ENCODE data around the gene APOLD1.
"Not testable (repeated sequence)": the region's sequence is repeated elsewhere in the genome, so short reads cannot be mapped to it uniquely, and the experiment has no call there.

The APOLD1 gene

GRCh38 chr12:12810553-12811021 is 25.1 kb downstream of the APOLD1 start:
- no peak for DNase-seq

GRCh38 chr12:12811343-12811742 is 25.9 kb downstream of the APOLD1 start:
- DNase-seq = no peak

GRCh38 chr12:12812174-12812573 is 26.7 kb downstream of the APOLD1 start:
- DNase-seq = no peak

GRCh38 chr12:12812618-12813119 is 27.2 kb downstream of the APOLD1 start:
- DNase-seq = peak; percentile 85

- DNase-seq = peak; percentile 95
Measured at GRCh38 chr12:12813120-12814101, 28.0 kb downstream of the APOLD1 start, which contains the start of gene DDX47. Gene DDX47 (plus strand): TSS chr12:12813346. CDS start chr12:12813368, 22 bp downstream.

GRCh38 chr12:12817616-12818015 is 32.2 kb downstream of the APOLD1 start:
- DNase-seq = no peak

GRCh38 chr12:12818701-12819100 is 33.2 kb downstream of the APOLD1 start:
- DNase-seq = no peak

GRCh38 chr12:12819221-12819620 is 33.8 kb downstream of the APOLD1 start:
- no peak for DNase-seq

- DNase-seq = no peak
Measured at GRCh38 chr12:12819752-12820311, 34.4 kb downstream of the APOLD1 start.

- not testable (repeated sequence) for DNase-seq
Measured at GRCh38 chr12:12820376-12820775, 34.9 kb downstream of the APOLD1 start.

- DNase-seq = no peak
Measured at GRCh38 chr12:12821975-12822374, 36.5 kb downstream of the APOLD1 start.

- DNase-seq = no peak
Measured at GRCh38 chr12:12822886-12823285, 37.4 kb downstream of the APOLD1 start.

- no peak for DNase-seq
Measured at GRCh38 chr12:12823300-12823699, 37.8 kb downstream of the APOLD1 start.

- DNase-seq = no peak
Measured at GRCh38 chr12:12823811-12824210, 38.4 kb downstream of the APOLD1 start.

GRCh38 chr12:12835378-12836146 is 50.1 kb downstream of the APOLD1 start:
- DNase-seq = no peak

GRCh38 chr12:12836571-12836970 is 51.1 kb downstream of the APOLD1 start:
- no peak for DNase-seq

GRCh38 chr12:12837025-12837812 is 51.8 kb downstream of the APOLD1 start:
- DNase-seq = peak; percentile 83

GRCh38 chr12:12837813-12838153 is 52.3 kb downstream of the APOLD1 start:
- no peak for DNase-seq

- no peak for DNase-seq
Measured at GRCh38 chr12:12839003-12839395, 53.5 kb downstream of the APOLD1 start.

- DNase-seq = not testable (repeated sequence)
Measured at GRCh38 chr12:12839439-12839838, 54.0 kb downstream of the APOLD1 start.

GRCh38 chr12:12839873-12840579 is 54.6 kb downstream of the APOLD1 start:
- DNase-seq = no peak

GRCh38 chr12:12840580-12840899 is 55.1 kb downstream of the APOLD1 start:
- DNase-seq = no peak
